NCI-H1105 (cell line): ENCODE results near the gene PCYT1A.

Experiments
- DNase-seq: peaks from one replicate; lab custom pipeline; 2025; lab: John Stamatoyannopoulos, UW

Gene PCYT1A

GRCh38 chr3:196237203-196237602, 50.3 kb downstream of the PCYT1A start:
- no peak for DNase-seq

DNA sequence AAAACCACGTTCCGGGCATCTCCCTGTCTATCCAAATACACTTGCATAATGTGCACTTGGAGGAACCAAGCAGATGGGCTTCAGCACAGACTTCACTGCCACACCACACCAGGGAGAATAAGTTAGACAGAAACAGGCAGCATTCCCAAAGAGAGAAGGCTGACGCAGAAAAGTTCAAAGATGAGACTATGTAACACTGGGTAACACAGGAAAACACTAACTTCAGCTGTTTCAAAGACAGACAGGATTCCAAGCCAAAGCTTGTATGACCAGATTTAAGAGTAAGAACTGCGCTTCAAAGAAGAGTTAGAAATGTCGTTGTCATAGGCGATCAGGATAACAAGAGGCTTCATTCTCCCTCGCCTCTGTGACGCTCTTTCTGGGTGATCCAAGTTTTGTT, 51.3 kb downstream of the PCYT1A start:
- DNase-seq, result no peak

- DNase-seq, result no peak
These were observed 51.9 kb downstream of the PCYT1A start for GRCh38 chr3:196235452-196236122.

DNA sequence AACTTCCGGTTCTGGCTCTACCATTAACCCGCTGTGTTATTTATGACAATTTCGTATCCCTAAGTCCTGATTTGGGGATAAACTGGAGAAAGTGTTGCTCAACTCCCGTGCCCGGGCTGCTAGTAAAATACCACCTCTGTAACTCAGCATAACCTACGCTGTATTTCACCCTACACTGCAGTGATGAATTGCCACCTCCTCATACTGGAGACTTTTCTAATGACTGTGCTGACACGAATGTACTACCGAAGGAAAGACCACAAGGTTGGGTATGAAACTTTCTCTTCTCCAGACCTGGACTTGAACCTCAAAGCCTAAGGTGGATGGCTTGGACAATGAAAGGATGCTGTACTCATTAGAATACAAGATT, 54.7 kb downstream of the PCYT1A start:
- DNase-seq, result no peak

GRCh38 chr3:196232154-196232881, 55.2 kb downstream of the PCYT1A start:
- no peak for DNase-seq

DNA sequence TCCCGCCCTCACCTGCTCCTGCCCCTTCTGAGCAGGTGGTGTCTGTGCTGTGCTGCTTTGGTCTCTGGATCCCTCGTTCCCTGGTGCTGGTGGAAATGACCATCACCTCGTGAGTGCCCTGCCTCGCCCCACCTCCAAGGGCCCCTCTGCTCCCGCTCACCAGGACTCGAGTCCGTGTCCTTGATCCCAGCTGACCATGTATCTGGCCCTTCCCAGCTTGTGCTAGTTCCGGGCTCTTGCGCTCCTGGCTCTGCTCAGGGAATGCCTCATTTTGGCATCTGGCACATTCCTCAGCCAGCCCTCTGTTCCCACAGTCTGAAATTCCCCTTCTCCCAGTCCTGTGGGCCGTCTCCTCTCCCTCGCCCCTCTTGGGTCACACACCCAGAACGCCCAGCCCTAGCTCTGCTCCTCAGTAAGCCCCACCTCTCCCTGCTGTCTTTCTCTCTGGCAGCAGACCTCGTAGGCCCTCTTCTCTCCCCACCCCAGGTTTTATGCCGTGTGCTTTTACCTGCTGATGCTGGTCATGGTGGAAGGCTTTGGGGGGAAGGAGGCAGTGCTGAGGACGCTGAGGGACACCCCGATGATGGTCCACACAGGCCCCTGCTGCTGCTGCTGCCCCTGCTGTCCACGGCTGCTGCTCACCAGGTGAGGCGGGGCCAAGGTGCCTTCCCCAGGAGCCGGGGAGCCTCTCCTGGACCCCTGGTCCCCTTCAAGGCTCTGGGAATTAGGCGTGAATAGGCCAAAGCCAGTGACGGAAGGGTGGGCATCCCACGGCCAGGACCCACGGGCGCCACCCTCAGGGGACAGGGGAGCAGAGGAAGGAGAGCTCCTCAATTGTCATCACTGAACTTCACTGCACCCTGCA, 59.7 kb downstream of the PCYT1A start:
- no peak for DNase-seq

DNA sequence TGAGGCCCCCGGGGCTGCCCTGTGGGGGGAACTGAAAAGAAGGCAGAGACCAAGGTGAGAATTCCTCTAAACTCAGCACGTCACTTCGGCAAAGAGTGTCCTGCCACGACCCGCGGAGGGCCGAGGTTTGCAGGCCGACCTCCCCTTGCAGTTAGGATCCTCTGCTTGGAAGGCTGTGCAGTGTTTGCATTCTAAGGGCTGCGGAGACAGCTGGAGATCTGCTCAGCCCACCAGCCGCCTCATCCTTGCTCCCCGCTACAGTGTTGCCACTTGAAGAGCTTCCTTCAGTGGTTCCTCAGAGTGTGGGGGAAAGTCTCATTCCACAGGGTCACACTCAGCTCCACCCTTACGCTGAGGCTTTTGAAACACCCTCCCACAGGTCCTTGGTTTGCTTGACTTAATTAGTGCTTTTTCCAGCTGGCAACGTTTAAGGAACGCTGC, 60.4 kb downstream of the PCYT1A start:
- no peak for DNase-seq

DNA sequence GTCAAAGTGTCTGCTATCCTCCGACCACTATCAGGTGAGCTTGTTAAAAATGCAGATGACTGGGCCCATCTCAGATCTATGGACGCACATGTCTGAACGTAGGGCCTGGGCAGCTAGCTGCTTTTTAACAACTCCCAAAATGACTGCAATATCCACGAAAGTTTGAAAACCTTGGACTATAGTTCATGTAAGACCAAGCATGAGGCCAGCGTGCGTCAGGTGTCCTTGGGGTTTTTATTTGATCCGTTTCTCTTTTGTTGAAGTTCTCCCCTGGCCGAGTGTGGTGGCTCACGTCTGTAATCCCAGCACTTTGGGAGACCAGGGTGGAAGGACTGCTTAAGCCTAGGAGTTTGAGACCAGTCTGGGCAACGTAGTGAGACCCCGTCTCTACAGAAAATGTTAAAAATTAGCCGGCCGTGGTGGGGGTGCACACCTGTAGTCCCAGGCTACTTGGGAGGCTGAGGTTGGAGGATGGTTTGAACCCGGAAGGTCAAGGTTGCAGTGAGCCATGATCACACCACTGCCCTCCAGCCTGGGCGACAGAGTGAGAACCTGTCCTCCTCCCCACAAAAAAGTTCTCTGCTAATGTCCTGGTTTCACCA, 61.7 kb downstream of the PCYT1A start:
- DNase-seq, result no peak

GRCh38 chr3:196225086-196225485, 62.4 kb downstream of the PCYT1A start:
- no peak for DNase-seq

GRCh38 chr3:196222876-196223595, 64.5 kb downstream of the PCYT1A start:
- no peak for DNase-seq

- DNase-seq, result no peak
These were observed 66.5 kb downstream of the PCYT1A start for GRCh38 chr3:196220991-196221390.

- no peak for DNase-seq
These were observed 66.9 kb downstream of the PCYT1A start for GRCh38 chr3:196220587-196220986.

- DNase-seq, result no peak
These were observed 67.6 kb downstream of the PCYT1A start for GRCh38 chr3:196219970-196220311.

- DNase-seq, result no peak
These were observed 68.1 kb downstream of the PCYT1A start for GRCh38 chr3:196219194-196219969.

- no peak for DNase-seq
These were observed 69.3 kb downstream of the PCYT1A start for GRCh38 chr3:196218155-196218712.

GRCh38 chr3:196217307-196218154, 70.0 kb downstream of the PCYT1A start:
- DNase-seq, result no peak

DNA sequence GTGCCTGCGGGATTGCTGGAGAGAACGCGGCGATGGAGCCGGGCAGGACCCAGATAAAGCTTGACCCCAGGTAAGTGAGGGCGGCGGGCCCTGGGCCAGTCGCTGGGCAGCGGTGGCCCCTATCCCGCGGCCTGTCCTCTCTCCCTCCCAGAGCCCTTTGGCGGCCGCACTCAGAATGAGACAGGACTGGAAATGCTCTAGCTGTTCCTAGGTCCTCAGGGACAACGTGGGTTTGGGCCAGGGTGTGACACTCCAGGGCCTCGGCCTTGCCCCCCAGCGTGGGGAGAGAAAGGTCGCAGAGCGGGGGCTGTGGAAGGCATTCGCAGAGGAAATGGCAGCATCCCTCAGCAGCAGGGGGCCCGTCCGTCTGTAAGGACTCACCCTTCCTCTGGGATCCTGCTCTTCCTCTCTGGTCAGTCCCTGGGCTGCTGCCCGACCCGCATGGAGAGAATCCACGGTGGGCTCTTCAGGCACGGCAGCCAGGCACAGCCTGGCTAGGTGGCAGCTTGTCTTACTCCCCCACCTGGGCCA, 70.8 kb downstream of the PCYT1A start:
- DNase-seq, result no peak

DNA sequence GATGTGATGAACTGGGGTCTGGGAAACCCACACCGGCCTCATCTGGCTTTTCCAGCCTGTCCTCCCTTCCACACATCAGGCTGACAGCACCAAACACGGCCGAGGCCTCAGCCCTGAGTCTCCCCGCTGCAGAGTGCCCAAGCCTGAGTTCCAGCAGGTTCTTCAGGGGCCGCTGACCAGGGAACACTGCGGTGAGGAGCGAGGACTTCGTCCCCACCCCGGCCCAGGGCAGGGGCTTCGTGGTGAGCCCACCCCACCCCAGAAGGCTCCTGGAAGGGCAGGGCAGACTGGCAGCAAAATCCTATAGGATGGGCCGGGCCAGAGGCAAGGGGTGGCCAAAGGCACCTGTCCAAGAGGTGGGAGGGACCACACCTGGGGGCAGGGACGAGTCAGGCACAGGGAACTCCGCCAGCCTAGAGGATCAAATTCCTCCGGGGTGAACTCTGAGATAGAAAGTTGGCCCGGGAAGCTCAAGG, 71.4 kb downstream of the PCYT1A start, which contains the start of gene SLC51A:
Gene SLC51A (plus strand): TSS at position 446 of the 476 bp plus-strand sequence. CDS start 179 bp downstream, outside the sequence.
- no peak for DNase-seq

- DNase-seq, result no peak
These were observed 72.0 kb downstream of the PCYT1A start for GRCh38 chr3:196215493-196216020.
